Esophagus muscularis mucosa (tissue), 3 donors: ENCODE measurements around the gene PURA.

Experiments
- CTCF ChIP-seq, 3 experiments: fragments of 200-600 bp in 2 of 3; fragments of 450-650 bp in 1 of 3; sonication (generic) in 2 of 3; IDR thresholded peaks; one replicate each; pipeline ENCODE4 v1.5.1; 2017 to 2019; ENCODE audit warnings: antibody characterized with exemption in 3 of 3, mild to moderate bottlenecking in 2 of 3, moderate library complexity in 1 of 3
- POLR2A ChIP-seq: fragments of 450-650 bp; IDR thresholded peaks from one replicate; pipeline ENCODE4 v1.6.1; 2017; ENCODE audit warnings: antibody characterized with exemption, moderate library complexity, mild to moderate bottlenecking, low read depth
- POLR2AphosphoS5 ChIP-seq, 2 donors: sonication (generic); formaldehyde crosslinking; IDR thresholded peaks; one replicate each; pipeline ENCODE4 v1.6.1; 2017; ENCODE audit warnings: antibody characterized with exemption in 2 of 2

- TF ChIP-seq POLR2A (no peak), CTCF (IDR thresholded peaks at IDR 0.05) (no peak), POLR2AphosphoS5 (IDR thresholded peaks at IDR 0.05) (no peak)
Measured at GRCh38 chr5:140162781-140163180, 48.9 kb downstream of the PURA start.
